GM19324 (cell line): ENCODE measurements around the gene GRID1.

Source experiments
- ATAC-seq: cut with Tn5 transposase; IDR thresholded peaks from one replicate; pipeline ENCODE4 v1.9.1; 2021; ENCODE audit warnings: mild to moderate bottlenecking, moderate library complexity; ENCODE audit not compliant: unreplicated experiment, low FRiP score

The GRID1 gene

GRCh38 chr10:85811405-85811804 lies 555.2 kb downstream of the GRID1 start:
- ATAC-seq, result no peak

- no peak for ATAC-seq
These were observed 555.9 kb downstream of the GRID1 start for GRCh38 chr10:85810674-85811073.

GRCh38 chr10:85795460-85795859 lies 571.1 kb downstream of the GRID1 start:
- ATAC-seq, result no peak

- ATAC-seq, result no peak
These were observed 572.0 kb downstream of the GRID1 start for GRCh38 chr10:85794553-85794952.

GRCh38 chr10:85792533-85792858 lies 574.1 kb downstream of the GRID1 start:
- no peak for ATAC-seq

- ATAC-seq, result no peak
These were observed 574.6 kb downstream of the GRID1 start for GRCh38 chr10:85791818-85792532.

- ATAC-seq, result no peak
These were observed 576.4 kb downstream of the GRID1 start for GRCh38 chr10:85789982-85790789.

GRCh38 chr10:85789125-85789524 lies 577.5 kb downstream of the GRID1 start:
- ATAC-seq, result no peak

- ATAC-seq, result no peak
These were observed 578.0 kb downstream of the GRID1 start for GRCh38 chr10:85788570-85788969.

- ATAC-seq, result no peak
These were observed 578.7 kb downstream of the GRID1 start for GRCh38 chr10:85787881-85788280.

GRCh38 chr10:85787393-85787792 lies 579.2 kb downstream of the GRID1 start:
- ATAC-seq, result no peak

- no peak for ATAC-seq
These were observed 580.1 kb downstream of the GRID1 start for GRCh38 chr10:85786401-85786899.

GRCh38 chr10:85784792-85785191 lies 581.8 kb downstream of the GRID1 start:
- ATAC-seq, result no peak

- ATAC-seq, result no peak
These were observed 585.2 kb downstream of the GRID1 start for GRCh38 chr10:85781404-85781803.

- ATAC-seq, result no peak
These were observed 588.5 kb downstream of the GRID1 start for GRCh38 chr10:85778074-85778473.

GRCh38 chr10:85767891-85768290 lies 598.7 kb downstream of the GRID1 start:
- no peak for ATAC-seq

GRCh38 chr10:85764108-85764507 lies 602.5 kb downstream of the GRID1 start:
- ATAC-seq, result no peak

GRCh38 chr10:85761906-85762445 lies 604.6 kb downstream of the GRID1 start:
- no peak for ATAC-seq

- ATAC-seq, result peak; percentile 96
These were observed 624.8 kb downstream of the GRID1 start for GRCh38 chr10:85741626-85742300.

GRCh38 chr10:85735997-85736396 lies 630.6 kb downstream of the GRID1 start:
- no peak for ATAC-seq

- no peak for ATAC-seq
These were observed 631.8 kb downstream of the GRID1 start for GRCh38 chr10:85734791-85735190.
